Retinal pigment epithelial cell (primary cell): ENCODE results near the gene USP20.

Source experiments
- DNase-seq: peaks from one replicate; pipeline ENCODE4 v3.0.0-alpha.2; 2010; ENCODE audit warnings: low read depth
- H3K4me3 ChIP-seq: 2 replicates; pipeline ENCODE4 v1.5.1; 2011; ENCODE audit warnings: mild to moderate bottlenecking, low read length, control low read depth, moderate library complexity
- TF ChIP-seq, protein P1 (sequence below): conservative IDR thresholded peaks from 2 replicates; pipeline ENCODE4 v1.5.1; 2011; ENCODE audit warnings: low read depth, low read length, control low read depth, inconsistent platforms

Gene USP20

GRCh38 chr9:129845373-129845772 lies 10.1 kb downstream of the USP20 start:
- no peak for DNase-seq
- no peak overlapping the region for H3K4me3 ChIP-seq
- TF ChIP-seq, protein P1, sequence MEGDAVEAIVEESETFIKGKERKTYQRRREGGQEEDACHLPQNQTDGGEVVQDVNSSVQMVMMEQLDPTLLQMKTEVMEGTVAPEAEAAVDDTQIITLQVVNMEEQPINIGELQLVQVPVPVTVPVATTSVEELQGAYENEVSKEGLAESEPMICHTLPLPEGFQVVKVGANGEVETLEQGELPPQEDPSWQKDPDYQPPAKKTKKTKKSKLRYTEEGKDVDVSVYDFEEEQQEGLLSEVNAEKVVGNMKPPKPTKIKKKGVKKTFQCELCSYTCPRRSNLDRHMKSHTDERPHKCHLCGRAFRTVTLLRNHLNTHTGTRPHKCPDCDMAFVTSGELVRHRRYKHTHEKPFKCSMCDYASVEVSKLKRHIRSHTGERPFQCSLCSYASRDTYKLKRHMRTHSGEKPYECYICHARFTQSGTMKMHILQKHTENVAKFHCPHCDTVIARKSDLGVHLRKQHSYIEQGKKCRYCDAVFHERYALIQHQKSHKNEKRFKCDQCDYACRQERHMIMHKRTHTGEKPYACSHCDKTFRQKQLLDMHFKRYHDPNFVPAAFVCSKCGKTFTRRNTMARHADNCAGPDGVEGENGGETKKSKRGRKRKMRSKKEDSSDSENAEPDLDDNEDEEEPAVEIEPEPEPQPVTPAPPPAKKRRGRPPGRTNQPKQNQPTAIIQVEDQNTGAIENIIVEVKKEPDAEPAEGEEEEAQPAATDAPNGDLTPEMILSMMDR = no peak

DNA sequence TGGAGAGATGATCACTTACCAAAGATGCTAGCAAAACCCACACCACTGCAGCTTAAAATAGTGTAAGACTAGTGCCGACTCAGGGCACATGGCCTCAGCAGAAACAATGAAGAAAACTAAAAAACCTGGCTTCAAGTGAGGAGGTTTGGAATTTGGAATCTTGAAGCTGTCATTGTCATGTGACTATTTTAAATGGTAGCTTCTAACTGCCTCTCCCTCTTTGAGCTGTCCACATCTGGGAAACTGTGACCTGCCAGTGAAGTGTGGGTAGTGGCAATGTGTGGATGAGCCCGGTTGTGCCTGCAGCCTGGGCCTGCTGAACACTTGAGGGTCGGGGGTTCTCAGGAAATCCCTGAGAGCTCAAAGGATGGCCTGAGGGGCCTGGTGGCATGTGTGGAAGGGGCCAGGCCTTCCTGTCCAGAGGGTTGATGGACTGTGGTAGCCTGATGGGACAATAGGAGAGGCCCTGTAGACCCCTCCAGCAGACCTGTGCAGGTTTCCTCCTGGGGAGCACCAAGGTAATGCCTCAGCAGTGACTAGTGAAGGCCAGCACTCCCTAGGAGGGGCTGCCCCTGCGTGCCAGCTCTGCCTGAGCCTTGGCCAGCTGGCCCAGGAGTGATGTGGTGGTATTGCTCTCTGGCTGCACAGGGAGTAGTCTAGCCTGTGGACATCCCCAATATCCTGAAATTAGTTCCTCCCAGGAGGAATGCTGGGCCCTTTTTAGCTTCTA lies 13.6 kb downstream of the USP20 start:
- DNase-seq = no peak
- H3K4me3 ChIP-seq = no peak overlapping the region
- TF ChIP-seq, protein P1 = no peak

DNA sequence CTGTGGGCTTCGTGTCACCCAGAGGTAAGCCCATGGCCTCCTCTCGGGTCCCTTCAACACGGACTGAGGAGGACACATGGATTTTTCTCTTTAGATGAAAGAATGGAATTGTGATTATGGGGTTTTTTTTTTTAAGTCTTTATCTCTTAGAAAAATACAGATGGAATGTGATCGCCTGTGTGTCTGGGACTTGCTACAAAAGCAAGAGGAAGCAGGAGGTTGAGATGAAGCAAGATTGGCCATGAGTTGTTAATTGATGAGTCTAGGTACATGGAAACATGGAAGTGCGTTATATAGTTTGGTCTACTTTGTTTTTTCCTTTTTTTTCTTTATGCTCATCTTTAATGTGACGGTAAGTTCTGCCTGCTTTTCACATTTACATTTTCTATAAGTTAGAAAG lies 14.6 kb downstream of the USP20 start:
- H3K4me3 ChIP-seq = no peak overlapping the region
- DNase-seq = no peak
- TF ChIP-seq, protein P1 = no peak

DNA sequence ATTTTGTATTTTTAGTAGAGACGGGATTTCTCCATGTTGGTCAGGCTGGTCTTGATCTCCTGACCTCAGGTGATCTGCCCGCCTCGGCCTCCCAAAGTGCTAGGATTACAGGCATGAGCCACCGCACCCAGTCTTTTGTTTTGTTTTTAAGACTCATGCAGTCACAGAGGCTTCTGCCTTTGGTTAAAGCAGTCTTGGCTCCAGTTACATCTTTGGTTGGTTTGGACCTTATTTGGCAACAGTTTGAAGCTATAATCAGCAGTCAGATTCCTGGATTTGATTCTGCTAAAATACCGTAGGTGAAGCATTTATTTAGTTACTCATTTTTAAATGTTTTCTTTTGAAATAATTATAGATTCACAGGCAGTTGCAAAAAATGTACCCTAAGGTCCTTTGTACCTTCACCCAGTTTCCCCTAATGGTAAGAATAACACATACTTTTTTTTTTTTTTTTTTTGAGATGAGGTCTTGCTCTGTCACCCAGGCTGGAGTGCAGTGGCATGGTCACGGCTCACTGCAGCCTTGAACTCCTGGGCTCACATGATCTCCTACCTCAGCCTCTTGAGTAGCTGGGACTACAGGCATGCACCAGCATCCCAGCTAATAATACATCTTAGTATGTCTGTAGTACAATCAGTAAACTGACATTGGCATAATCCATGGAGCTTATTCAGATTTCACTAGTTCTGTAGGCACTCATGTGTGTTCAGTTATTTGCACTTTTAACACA lies 15.7 kb downstream of the USP20 start:
- TF ChIP-seq, protein P1 = no peak
- no peak for DNase-seq
- no peak overlapping the region for H3K4me3 ChIP-seq

DNA sequence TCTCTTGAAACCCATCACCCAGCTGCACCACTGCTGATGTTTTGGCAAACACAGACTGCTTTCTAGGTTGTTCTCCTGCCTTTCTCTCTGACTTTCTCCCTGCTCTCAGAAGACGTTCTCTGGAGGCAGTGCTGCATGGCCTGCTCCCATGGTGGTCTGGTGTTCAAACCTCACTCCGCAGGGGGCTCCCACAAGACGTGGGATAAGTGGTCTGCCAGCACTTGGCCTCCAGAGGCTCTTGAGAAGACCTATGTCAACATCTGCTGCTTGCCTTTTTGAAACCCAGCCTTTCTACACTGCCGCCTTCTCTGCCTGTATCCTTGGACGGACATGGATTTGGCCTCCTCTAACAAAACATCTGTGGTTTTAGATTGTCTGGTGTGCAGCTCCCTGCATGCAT lies 16.6 kb downstream of the USP20 start:
- no peak for DNase-seq
- TF ChIP-seq, protein P1 = no peak
- no peak overlapping the region for H3K4me3 ChIP-seq

GRCh38 chr9:129852579-129852978 lies 17.3 kb downstream of the USP20 start:
- DNase-seq = no peak
- no peak overlapping the region for H3K4me3 ChIP-seq
- TF ChIP-seq, protein P1 = no peak

DNA sequence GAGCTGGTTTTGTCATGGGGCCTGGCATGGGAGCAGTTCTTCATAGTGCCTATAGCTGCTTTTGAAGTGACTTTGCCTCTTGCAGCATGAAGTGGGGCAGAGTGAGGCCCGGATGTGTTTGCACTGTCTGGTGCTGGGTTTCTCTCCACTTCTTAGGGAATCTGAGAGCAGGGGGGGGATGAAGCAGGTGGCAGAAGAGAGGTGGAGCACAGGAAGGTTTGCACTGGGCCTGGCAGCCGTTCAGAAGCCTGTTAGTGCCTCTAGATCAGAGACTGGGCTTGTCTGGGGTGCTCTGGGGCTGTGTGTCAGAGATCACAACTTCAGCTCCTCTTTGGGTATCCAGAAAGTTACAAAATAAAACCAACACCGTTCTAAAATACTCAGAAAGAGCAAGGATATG lies 18.4 kb downstream of the USP20 start:
- no peak for DNase-seq
- no peak overlapping the region for H3K4me3 ChIP-seq
- TF ChIP-seq, protein P1 = no peak
